ENCODE results near the gene ERC2.

ERC2 gene

GRCh38 chr3:55572816-55573215 lies 895.5 kb downstream of the ERC2 start:
- H3K4me1 ChIP-seq (ENCODE audit: insufficient read depth, low read length, severe bottlenecking): no peaks in the 10 kb centered on the region
- no peak overlapping the region for H3K27ac ChIP-seq (ENCODE audit: low read depth, low read length, poor library complexity, severe bottlenecking)
- H4K20me1 ChIP-seq (ENCODE audit: insufficient read depth, low read length): no peaks in the 10 kb centered on the region
- no peaks in the 10 kb centered on the region for H3K79me2 ChIP-seq (ENCODE audit: insufficient read depth, low read length)
- H3K9ac ChIP-seq (ENCODE audit: low read length): no peak overlapping the region
- no peak overlapping the region for H2AFZ ChIP-seq (ENCODE audit: low read length)
- no peaks in the 10 kb centered on the region for H3F3A ChIP-seq (ENCODE audit: insufficient read depth, low read length)
- no peaks in the 10 kb centered on the region for H3K9me2 ChIP-seq (ENCODE audit: low read depth, low read length)
- H3K36me3 ChIP-seq (ENCODE audit: insufficient read depth, low read length): no peaks in the 10 kb centered on the region
- H3K27me3 ChIP-seq (ENCODE audit: insufficient read depth, low read length): no peaks in the 10 kb centered on the region; the same call in 1 of the 2 replicates
- TF ChIP-seq, protein P1, sequence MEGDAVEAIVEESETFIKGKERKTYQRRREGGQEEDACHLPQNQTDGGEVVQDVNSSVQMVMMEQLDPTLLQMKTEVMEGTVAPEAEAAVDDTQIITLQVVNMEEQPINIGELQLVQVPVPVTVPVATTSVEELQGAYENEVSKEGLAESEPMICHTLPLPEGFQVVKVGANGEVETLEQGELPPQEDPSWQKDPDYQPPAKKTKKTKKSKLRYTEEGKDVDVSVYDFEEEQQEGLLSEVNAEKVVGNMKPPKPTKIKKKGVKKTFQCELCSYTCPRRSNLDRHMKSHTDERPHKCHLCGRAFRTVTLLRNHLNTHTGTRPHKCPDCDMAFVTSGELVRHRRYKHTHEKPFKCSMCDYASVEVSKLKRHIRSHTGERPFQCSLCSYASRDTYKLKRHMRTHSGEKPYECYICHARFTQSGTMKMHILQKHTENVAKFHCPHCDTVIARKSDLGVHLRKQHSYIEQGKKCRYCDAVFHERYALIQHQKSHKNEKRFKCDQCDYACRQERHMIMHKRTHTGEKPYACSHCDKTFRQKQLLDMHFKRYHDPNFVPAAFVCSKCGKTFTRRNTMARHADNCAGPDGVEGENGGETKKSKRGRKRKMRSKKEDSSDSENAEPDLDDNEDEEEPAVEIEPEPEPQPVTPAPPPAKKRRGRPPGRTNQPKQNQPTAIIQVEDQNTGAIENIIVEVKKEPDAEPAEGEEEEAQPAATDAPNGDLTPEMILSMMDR (IDR thresholded peaks at IDR 0.05; ENCODE audit: low read length): no peak
- no peak for TF ChIP-seq EZH2 (IDR thresholded peaks at IDR 0.05; ENCODE audit: borderline replicate concordance, low read length)
- H3K9me3 ChIP-seq (ENCODE audit: low read length): no peaks in the 10 kb centered on the region
- no peak overlapping the region for H3K4me2 ChIP-seq (ENCODE audit: low read length)
- no peak overlapping the region for H3K4me3 ChIP-seq (ENCODE audit: low read depth, low read length, poor library complexity, severe bottlenecking)

- Histone ChIP-seq H4K20me1 (ENCODE audit: insufficient read depth, low read length) (no peaks in the 10 kb centered on the region), H3K27me3 (ENCODE audit: insufficient read depth, low read length) (no peaks in the 10 kb centered on the region; the same call in 1 of the 2 replicates), H3K9ac (ENCODE audit: low read length) (no peak overlapping the region), H3K79me2 (ENCODE audit: insufficient read depth, low read length) (no peaks in the 10 kb centered on the region), H2AFZ (ENCODE audit: low read length) (no peak overlapping the region), H3K4me3 (ENCODE audit: low read depth, low read length, poor library complexity, severe bottlenecking) (no peak overlapping the region), H3K9me2 (ENCODE audit: low read depth, low read length) (no peaks in the 10 kb centered on the region), H3K9me3 (ENCODE audit: low read length) (no peaks in the 10 kb centered on the region), H3K36me3 (ENCODE audit: insufficient read depth, low read length) (no peaks in the 10 kb centered on the region), H3K4me2 (ENCODE audit: low read length) (no peak overlapping the region), H3K27ac (ENCODE audit: low read depth, low read length, poor library complexity, severe bottlenecking) (no peak overlapping the region), H3K4me1 (ENCODE audit: insufficient read depth, low read length, severe bottlenecking) (no peaks in the 10 kb centered on the region), H3F3A (ENCODE audit: insufficient read depth, low read length) (no peaks in the 10 kb centered on the region)
- TF ChIP-seq, protein P1 (IDR thresholded peaks at IDR 0.05; ENCODE audit: low read length): no peak
These were observed 896.4 kb downstream of the ERC2 start for GRCh38 chr3:55571913-55572312.

DNA sequence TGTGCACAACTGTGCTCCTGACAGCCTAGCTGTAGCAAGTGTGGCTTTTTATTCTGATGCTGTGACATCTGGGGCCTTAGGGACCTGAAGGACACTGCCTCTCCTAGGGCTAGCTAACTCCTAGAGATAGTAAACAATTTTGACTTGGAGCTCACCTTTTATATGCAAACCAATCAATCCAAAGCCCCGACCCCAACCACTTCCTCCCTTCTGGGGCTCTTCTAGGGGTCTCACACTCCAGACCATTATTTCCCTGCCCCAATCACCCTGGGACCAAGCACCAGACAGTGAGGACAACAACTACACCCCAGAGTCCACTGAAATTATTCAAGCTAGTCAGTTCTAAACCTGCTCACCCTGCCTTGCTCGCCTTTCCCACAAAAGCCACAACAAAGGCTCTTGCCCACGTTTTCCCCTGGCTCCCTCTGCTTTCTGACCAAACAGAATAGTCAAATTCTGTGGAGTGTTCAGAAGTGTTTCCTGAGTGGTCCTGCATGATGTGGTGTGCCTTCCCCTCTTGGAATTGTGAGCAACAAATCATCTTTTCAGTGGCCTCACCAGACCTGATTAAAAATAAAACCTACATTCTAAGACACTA lies 897.0 kb downstream of the ERC2 start:
- H3K27me3 ChIP-seq (ENCODE audit: insufficient read depth, low read length): no peaks in the 10 kb centered on the region; the same call in 1 of the 2 replicates
- TF ChIP-seq, protein P1 (IDR thresholded peaks at IDR 0.05; ENCODE audit: low read length): no peak
- TF ChIP-seq EZH2 (IDR thresholded peaks at IDR 0.05; ENCODE audit: borderline replicate concordance, low read length): no peak
- H3K4me1 ChIP-seq (ENCODE audit: insufficient read depth, low read length, severe bottlenecking): no peaks in the 10 kb centered on the region
- no peaks in the 10 kb centered on the region for H3K9me2 ChIP-seq (ENCODE audit: low read depth, low read length)
- H3K4me2 ChIP-seq (ENCODE audit: low read length): no peak overlapping the region
- H3K27ac ChIP-seq (ENCODE audit: low read depth, low read length, poor library complexity, severe bottlenecking): no peak overlapping the region
- no peaks in the 10 kb centered on the region for H3K9me3 ChIP-seq (ENCODE audit: low read length)
- no peaks in the 10 kb centered on the region for H4K20me1 ChIP-seq (ENCODE audit: insufficient read depth, low read length)
- H3K4me3 ChIP-seq (ENCODE audit: low read depth, low read length, poor library complexity, severe bottlenecking): no peak overlapping the region
- no peak overlapping the region for H2AFZ ChIP-seq (ENCODE audit: low read length)
- H3K36me3 ChIP-seq (ENCODE audit: insufficient read depth, low read length): no peaks in the 10 kb centered on the region
- H3K9ac ChIP-seq (ENCODE audit: low read length): no peak overlapping the region
- no peaks in the 10 kb centered on the region for H3K79me2 ChIP-seq (ENCODE audit: insufficient read depth, low read length)
- H3F3A ChIP-seq (ENCODE audit: insufficient read depth, low read length): no peaks in the 10 kb centered on the region
